SK-N-DZ (cell line): ENCODE measurements around the gene EPHB3.
"Not testable (repeated sequence)": the region's sequence is repeated elsewhere in the genome, so short reads cannot be mapped to it uniquely, and the experiment has no call there.

ENCODE experiments used
- DNase-seq: peaks from one replicate; pipeline ENCODE4 v3.0.0-alpha.2; 2015; ENCODE audit warnings: low spot score

Gene EPHB3

GRCh38 chr3:184598574-184598927, 37.0 kb downstream of the EPHB3 start:
- DNase-seq = peak; percentile 71

- no peak for DNase-seq
These were observed 37.6 kb downstream of the EPHB3 start for GRCh38 chr3:184599143-184599542.

DNA sequence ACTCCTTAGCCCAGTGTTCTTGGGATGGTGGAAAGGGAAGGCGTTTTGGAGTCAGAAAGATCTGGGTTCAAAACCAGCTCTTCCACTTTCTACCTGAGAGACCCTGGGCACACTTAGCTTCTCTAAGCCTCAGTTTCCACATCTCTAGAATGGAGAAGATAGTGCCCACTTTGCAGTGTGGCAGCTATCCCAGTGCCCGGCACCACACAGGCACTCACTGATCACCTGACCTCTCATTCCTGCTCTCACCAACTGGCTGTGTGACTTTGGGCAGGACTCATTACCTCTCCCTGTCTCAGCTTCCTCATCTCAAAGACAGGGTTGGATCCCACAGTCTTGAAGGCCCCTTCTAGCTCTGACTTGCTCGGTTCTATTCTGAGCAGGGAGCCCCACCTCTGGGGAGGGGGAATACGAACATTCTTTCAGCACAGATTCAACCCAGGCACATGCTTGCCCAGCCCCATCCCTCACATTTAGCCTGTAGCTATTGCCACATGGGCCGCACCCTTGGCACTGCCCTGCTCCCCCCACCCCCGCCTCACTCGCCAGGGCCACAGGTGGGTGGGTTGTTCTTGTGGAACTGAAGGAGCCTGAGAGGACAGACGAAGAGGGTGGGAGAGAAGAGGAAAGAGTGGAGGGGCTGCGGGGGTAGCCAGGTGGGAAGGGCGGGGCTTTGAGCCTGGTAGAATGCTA, 39.2 kb downstream of the EPHB3 start:
- no peak for DNase-seq

- DNase-seq = no peak
These were observed 40.2 kb downstream of the EPHB3 start for GRCh38 chr3:184601576-184602371.

- DNase-seq = no peak
These were observed 41.0 kb downstream of the EPHB3 start for GRCh38 chr3:184602372-184603150.

DNA sequence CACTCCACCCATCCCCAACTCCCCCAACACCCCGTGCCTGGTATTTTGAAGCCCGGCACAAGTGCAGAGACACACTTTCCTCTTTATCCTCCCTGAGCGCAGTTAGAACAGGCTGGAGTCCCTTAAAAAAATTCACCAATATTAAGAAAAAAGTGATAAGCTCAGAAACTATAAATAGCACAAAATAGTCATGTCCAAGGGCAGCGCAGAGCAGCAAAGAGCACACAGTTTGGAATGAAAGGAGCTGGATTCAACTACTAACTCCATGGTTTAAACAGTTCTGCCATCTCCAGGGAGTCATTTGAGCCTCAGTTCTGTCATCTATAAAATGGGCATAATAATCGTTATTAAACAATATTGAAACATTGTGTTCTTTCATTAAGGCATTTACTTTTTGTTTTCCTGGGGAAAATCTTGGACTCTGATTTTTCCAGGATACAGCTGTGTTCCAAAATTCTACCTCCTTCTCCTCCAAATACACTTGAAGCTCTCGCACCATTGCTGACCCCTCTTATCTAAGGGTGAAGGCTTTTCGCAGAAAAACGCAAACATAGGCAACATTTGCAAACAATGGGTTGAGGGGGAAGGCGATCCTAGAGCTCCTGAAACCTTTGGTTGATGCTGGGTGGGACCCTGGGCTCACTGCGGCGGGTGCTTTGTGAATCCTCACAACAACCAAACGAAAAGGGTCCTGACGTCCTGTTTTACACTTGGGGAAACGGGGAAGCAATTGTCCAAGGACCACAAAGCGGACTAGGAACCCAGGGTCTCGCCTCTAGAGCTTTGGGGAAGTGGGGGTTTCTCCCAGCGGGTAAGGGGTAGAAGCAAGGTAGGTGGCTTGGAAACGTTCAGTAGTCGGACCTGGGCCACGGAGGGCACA, 41.8 kb downstream of the EPHB3 start:
- no peak for DNase-seq

- DNase-seq = peak; percentile 49
These were observed 42.5 kb downstream of the EPHB3 start for GRCh38 chr3:184604039-184604601.

DNA sequence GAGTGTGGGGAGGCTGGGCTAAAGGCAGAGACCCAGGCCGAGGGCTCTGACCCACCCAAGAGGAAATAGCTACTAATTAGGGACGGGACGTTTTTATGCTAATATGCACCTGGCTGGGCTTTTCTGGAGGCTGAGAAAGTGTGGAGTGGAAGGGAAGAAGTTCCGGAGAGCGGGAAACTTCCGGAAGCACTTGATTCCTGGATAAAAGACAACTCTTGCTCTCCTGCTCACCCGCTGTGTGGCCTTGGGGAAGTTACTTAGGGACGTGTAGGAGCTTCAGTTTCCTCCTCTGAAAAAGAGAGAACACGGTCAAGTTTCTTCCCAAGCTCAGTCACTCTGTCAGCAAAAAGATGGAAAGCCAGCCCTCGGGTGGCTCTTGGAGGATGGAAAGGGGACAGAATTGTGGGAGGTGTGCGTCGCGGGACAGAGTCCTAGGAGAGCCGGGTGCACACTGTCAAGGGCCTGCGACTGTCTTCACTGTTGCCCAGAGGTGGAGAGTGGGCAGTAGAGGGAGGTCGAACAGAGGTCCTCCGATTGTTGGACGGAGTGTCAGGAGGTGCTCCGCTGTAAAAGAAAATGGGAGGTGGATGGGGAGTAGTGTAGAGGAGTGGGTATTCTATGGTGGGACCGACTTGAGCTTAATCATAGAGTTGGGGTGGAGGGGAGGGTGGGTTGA, 43.2 kb downstream of the EPHB3 start:
- DNase-seq = no peak

- no peak for DNase-seq
These were observed 46.6 kb downstream of the EPHB3 start for GRCh38 chr3:184608209-184608608.

- no peak for DNase-seq
These were observed 48.1 kb downstream of the EPHB3 start for GRCh38 chr3:184609476-184610244.

DNA sequence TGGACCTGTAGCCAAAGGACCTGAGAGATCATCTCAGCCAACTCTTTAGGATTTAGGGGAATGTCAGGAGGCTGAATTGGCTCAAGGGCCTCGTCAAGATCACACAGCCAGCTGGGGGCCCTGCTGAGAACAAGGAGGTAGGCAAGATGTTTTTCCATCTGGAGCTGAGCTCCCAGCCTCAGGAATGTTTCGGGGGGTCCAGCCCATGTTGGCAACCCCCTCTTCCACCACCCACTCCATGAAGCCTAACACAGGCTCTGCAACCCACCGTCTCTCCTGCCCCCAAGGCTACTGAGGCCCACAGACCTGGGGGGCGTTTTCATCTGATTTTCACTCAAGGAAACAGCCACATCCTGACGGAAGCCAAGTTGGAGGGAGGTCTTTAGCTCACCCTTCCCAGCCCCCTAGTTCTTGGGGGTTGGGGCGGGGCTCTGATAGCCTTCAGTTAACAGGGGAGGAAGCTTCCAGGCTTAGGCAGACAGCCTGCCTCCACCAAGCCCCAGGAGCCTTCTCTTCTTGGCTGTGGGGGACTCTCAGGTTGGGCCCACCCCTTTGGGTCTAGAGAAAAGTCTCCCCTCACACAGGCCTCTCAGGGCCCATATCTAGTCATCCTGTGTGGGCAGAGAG, 48.8 kb downstream of the EPHB3 start:
- no peak for DNase-seq

DNA sequence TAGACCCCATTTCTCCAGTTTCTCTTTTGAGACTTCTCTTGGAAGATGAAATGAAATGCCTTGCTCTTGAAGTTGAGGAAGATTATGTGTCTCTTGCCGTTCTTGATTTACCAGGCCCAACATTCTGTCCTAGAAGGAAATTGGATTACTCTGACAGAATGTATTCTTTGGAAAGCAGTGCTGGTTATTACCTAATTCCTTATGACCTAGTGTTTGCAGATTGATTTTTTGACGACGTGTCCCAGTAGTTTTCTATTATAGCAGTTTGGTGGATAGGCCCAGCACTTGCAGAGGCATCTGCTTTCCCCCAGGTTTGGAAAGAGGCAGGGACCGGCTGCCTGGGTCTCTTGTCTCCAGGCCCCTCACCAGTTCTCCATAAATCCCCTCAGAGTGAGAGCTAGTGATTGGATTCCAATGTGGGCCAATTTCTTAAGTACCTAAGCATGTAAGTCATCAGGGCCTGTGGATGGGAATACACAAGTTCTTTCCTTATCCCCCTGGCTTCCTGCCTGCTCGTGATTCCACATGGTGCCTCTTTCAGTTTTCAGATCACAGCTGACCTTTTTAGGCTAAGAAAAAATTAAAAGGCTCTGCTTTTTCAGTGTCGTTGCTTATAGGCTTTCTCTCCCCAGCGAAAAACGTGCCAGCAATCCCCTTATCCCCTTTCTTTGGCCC, 50.2 kb downstream of the EPHB3 start:
- no peak for DNase-seq

- DNase-seq = no peak
These were observed 53.8 kb downstream of the EPHB3 start for GRCh38 chr3:184615396-184615795.

DNA sequence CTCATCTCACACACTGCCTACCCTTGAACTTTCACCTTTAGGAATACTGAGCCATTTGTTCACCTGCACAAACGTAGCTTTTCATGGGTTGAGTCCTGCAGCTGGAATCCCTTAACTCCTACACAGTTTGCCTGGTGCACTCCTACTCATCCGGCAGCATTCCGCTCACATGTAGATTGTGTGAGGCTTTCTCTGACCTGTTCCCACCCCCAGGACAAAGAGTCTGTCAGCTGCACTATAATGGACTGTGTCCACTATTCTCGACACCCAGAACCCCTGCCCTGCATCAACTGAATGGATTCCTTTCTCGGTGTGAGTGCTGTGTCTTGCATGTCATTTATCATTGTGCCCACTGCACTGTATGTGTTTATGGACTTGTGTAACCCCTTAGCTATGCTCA, 54.9 kb downstream of the EPHB3 start:
- DNase-seq = no peak

GRCh38 chr3:184617306-184617705, 55.7 kb downstream of the EPHB3 start:
- DNase-seq = not testable (repeated sequence)

- no peak for DNase-seq
These were observed 57.2 kb downstream of the EPHB3 start for GRCh38 chr3:184618811-184619210.

GRCh38 chr3:184619369-184619768, 57.8 kb downstream of the EPHB3 start:
- DNase-seq = no peak

DNA sequence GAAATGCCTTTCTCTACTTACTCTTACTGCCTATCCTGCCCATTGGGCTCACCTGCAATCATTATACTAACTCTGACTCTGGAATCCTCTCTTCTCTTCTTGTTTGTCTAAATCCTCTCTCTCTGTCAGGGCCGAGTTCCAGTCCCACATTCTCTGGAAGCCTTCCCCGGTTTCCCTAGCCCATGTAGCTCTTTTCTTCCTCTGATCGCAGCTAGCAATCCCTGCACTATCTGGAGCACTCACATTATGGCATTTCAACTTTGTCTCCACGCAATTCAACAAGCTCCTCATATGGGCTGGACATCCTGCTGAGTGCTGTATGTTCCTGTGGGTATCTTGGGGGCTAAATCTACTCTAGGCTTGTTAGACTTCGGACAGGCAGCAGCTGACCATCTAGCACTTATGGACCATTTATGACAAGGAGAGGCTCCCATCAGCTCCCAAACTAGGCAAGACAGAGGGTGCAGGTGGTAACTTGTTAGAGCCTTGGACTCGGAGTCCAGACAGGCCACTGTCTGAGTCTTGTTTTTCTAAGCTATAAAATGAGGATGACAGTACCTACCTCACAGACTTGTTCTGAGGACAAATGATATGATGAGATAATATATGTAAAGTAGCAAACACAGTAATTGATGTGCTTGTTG, 58.3 kb downstream of the EPHB3 start:
- DNase-seq = no peak
